Chondrocyte (in vitro differentiated cells): ENCODE data around the gene ETFDH. TPM values are rescaled to one million over a fixed set of nuclear protein-coding genes. Genes with fewer than 3 reads are reported as not detected.
A peak's percentile ranks its signal among the peaks of the same experiment; 100 is the strongest.
"Not testable (repeated sequence)": the region's sequence is repeated elsewhere in the genome, so short reads cannot be mapped to it uniquely, and the experiment has no call there.

ENCODE experiments used
- DNase-seq: peaks from one replicate; pipeline ENCODE4 v3.0.0; 2021; ENCODE audit warnings: mixed read lengths, low spot score
- H3K27ac Mint-ChIP-seq: one replicate; pipeline ENCODE4 v1.8.0; 2021; ENCODE audit warnings: mild to moderate bottlenecking, moderate library complexity, mixed read lengths; ENCODE audit not compliant: unreplicated experiment
- H3K27me3 Mint-ChIP-seq: 2 replicates; pipeline ENCODE4 v1.8.0; 2021; ENCODE audit warnings: low read depth, mixed read lengths
- H3K36me3 Mint-ChIP-seq: 2 replicates; pipeline ENCODE4 v1.8.0; 2021; ENCODE audit warnings: low read depth, mixed read lengths
- H3K4me1 Mint-ChIP-seq: 2 replicates; pipeline ENCODE4 v1.8.0; 2021; ENCODE audit warnings: low read depth, mild to moderate bottlenecking, mixed read lengths
- H3K4me3 Mint-ChIP-seq: one replicate; pipeline ENCODE4 v1.8.0; 2021; ENCODE audit warnings: mild to moderate bottlenecking, moderate library complexity, mixed read lengths; ENCODE audit not compliant: unreplicated experiment
- H3K9me3 Mint-ChIP-seq: 2 replicates; pipeline ENCODE4 v1.8.0; 2021; ENCODE audit warnings: low read depth, mixed read lengths
- CTCF ChIP-seq: fragments of 200-600 bp; sonication (generic); IDR thresholded peaks from 2 replicates; pipeline ENCODE4 v1.5.0; 2021; ENCODE audit warnings: antibody characterized with exemption, mild to moderate bottlenecking, moderate library complexity
- total RNA-seq: library from RNA; stranded (reverse); gene quantifications from 3 replicates; pipeline ENCODE4 v1.2.1, GENCODE V29; 2021

Gene ETFDH
- total RNA-seq, 1 donor from 2014 or later, result 23.0 TPM

GRCh38 chr4:158754385-158755180, 82.5 kb downstream of the ETFDH start:
- peaks cover 6% of the 10 kb centered on the region for H3K9me3 Mint-ChIP-seq
- H3K4me1 Mint-ChIP-seq, result peaks cover 19% of the 10 kb centered on the region
- no peak overlapping the region for H3K4me3 Mint-ChIP-seq

GRCh38 chr4:158755819-158756218, 83.7 kb downstream of the ETFDH start:
- H3K9me3 Mint-ChIP-seq, H3K36me3 Mint-ChIP-seq, H3K27ac Mint-ChIP-seq, DNase-seq, H3K4me3 Mint-ChIP-seq, H3K27me3 Mint-ChIP-seq: not testable (repeated sequence)
- H3K4me1 Mint-ChIP-seq, result peaks cover 13% of the 10 kb centered on the region

More at GRCh38 chr4:158754385-158755180, 82.5 kb downstream of the ETFDH start:
- no peaks in the 10 kb centered on the region for H3K36me3 Mint-ChIP-seq
- TF ChIP-seq CTCF, result no peak
- H3K27me3 Mint-ChIP-seq, result no peaks in the 10 kb centered on the region
- peak overlapping the region; percentile 53 for H3K27ac Mint-ChIP-seq
- no peak for DNase-seq

GRCh38 chr4:158756588-158756987, 84.5 kb downstream of the ETFDH start:
- Mint-ChIP-seq H3K36me3 (no peaks in the 10 kb centered on the region), H3K27me3 (no peaks in the 10 kb centered on the region), H3K27ac (no peak overlapping the region), H3K9me3 (peaks cover 6% of the 10 kb centered on the region), H3K4me3 (no peak overlapping the region), H3K4me1 (peaks cover 13% of the 10 kb centered on the region)
- DNase-seq, result no peak
- no peak for TF ChIP-seq CTCF

- H3K4me1 Mint-ChIP-seq, result peaks cover 13% of the 10 kb centered on the region
- no peak overlapping the region for H3K4me3 Mint-ChIP-seq
- H3K27ac Mint-ChIP-seq, result no peak overlapping the region
- H3K27me3 Mint-ChIP-seq, result no peaks in the 10 kb centered on the region
- TF ChIP-seq CTCF, result no peak
- DNase-seq, result no peak
- peaks cover 6% of the 10 kb centered on the region for H3K9me3 Mint-ChIP-seq
- no peaks in the 10 kb centered on the region for H3K36me3 Mint-ChIP-seq
Measured at GRCh38 chr4:158758142-158758541, 86.0 kb downstream of the ETFDH start.

GRCh38 chr4:158758703-158759102, 86.6 kb downstream of the ETFDH start:
- H3K27me3 Mint-ChIP-seq, result no peaks in the 10 kb centered on the region
- H3K9me3 Mint-ChIP-seq, result peaks cover 6% of the 10 kb centered on the region
- no peak for TF ChIP-seq CTCF
- H3K4me1 Mint-ChIP-seq, result peaks cover 13% of the 10 kb centered on the region
- H3K36me3 Mint-ChIP-seq, result no peaks in the 10 kb centered on the region
- no peak overlapping the region for H3K27ac Mint-ChIP-seq
- DNase-seq, result no peak
- no peak overlapping the region for H3K4me3 Mint-ChIP-seq

Other genes with a start within 250 kb of the ETFDH start
- not detected in 3 replicates for gene RXFP1, start 150.4 kb upstream of the ETFDH start, total RNA-seq
- gene C4orf46, start 409 bp upstream of the ETFDH start, total RNA-seq, result 7.5 to 8.6 TPM (median 8.2 TPM) in 3 replicates
- 19.0 to 20.8 TPM (median 20.0 TPM) in 3 replicates for gene PPID, start 51.1 kb downstream of the ETFDH start, total RNA-seq
- gene FNIP2, start 96.7 kb downstream of the ETFDH start, total RNA-seq, result 20.7 to 33.7 TPM (median 32.1 TPM) in 3 replicates